ENCODE measurements around the gene ANGPTL4.

DNA sequence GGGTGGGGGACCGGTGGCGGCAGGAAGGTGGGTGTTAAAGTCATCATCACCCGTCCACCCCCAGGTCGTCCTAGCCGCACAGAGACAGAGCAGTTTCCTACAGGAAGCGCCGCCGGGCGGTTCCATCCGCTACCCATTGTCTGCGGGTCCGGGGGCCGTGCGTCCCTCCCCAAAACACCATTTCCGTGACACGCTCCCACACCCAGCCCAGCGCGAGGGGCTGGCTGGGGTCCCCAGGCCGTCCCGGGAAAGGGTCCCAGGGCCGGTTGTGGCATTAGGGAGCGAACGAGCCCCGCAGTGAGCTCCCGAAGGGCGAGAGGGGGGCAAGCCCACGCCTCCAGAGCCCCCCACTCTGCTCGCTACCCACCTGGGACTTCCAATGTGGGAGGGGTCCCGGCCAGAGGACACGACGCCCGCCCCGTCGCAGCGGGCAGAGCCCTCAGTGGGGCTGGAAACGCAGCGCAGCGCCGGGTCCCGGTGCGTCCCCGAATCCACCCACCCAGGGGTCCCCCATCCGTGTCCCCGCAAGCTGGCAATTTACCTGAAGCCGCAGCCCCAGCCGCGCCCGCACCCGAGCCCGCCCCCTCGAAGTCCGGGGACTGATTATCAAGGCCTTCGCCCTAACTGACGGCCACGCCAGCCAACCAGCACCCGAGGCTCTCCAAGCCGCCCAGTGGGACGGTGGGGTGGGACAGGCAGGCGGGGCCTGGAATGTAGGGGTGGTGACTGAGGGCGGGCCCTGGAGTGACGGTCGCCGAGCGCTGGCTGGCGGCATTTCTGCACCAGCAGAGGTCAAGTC lies 21.1 kb upstream of the ANGPTL4 start, which contains the start of gene KANK3:
- TF ChIP-seq, protein P1, sequence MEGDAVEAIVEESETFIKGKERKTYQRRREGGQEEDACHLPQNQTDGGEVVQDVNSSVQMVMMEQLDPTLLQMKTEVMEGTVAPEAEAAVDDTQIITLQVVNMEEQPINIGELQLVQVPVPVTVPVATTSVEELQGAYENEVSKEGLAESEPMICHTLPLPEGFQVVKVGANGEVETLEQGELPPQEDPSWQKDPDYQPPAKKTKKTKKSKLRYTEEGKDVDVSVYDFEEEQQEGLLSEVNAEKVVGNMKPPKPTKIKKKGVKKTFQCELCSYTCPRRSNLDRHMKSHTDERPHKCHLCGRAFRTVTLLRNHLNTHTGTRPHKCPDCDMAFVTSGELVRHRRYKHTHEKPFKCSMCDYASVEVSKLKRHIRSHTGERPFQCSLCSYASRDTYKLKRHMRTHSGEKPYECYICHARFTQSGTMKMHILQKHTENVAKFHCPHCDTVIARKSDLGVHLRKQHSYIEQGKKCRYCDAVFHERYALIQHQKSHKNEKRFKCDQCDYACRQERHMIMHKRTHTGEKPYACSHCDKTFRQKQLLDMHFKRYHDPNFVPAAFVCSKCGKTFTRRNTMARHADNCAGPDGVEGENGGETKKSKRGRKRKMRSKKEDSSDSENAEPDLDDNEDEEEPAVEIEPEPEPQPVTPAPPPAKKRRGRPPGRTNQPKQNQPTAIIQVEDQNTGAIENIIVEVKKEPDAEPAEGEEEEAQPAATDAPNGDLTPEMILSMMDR (conservative IDR thresholded peaks at IDR 0.05; ENCODE audit: low read depth, low read length), result no peak
- TF ChIP-seq EZH2 (IDR thresholded peaks at IDR 0.05; ENCODE audit: borderline replicate concordance, low read depth, low read length, poor library complexity, severe bottlenecking), result no peak

Data from A673 (cell line).